Panc1 (cell line): ENCODE measurements around the gene PPM1N. TPM values are rescaled to one million over a fixed set of nuclear protein-coding genes. Genes with fewer than 3 reads are reported as not detected.
A peak's percentile ranks its signal among the peaks of the same experiment; 100 is the strongest.

Experiments used
- ATAC-seq: fragments of 200-7000 bp; cut with Tn5 transposase; 2 replicates; pipeline ENCODE4 v1.9.1; 2020; ENCODE audit warnings: mild to moderate bottlenecking, moderate library complexity
- BruUV-seq: library from RNA; stranded (reverse); fragments of 400-500 nt; replicated peaks from 2 replicates; lab custom pipeline; 2021; lab: Mats Ljungman, UMichigan
- CTCF ChIA-PET: fragments of 300-600 bp; sonication (Branson Sonifier 250); formaldehyde crosslinking; loops from one replicate; lab custom pipeline; 2022; ENCODE audit warnings: antibody characterized with exemption; lab: Charles Lee
- POLR2A ChIA-PET: fragments of 300-600 bp; sonication (Branson Sonifier 250); formaldehyde crosslinking; loops from one replicate; lab custom pipeline; 2022; ENCODE audit warnings: antibody characterized with exemption; lab: Charles Lee
- DNase-seq: peaks from one replicate; pipeline ENCODE4 v3.0.0-alpha.2; 2010; ENCODE audit warnings: low read depth, low spot score
- H3K27ac ChIP-seq: 2 replicates; pipeline ENCODE4 v1.5.1; 2011; ENCODE audit warnings: mild to moderate bottlenecking, low read length, inconsistent platforms
- H3K27me3 ChIP-seq: fragments of 200-500 bp; sonication (Bioruptor generic); 2 replicates; pipeline ENCODE4 v1.6.0; 2014; ENCODE audit warnings: low read length, inconsistent platforms; ENCODE audit not compliant: control insufficient read depth, insufficient read depth
- H3K36me3 ChIP-seq: fragments of 200-500 bp; sonication (Bioruptor generic); 2 replicates; pipeline ENCODE4 v1.5.1; 2014; ENCODE audit warnings: inconsistent platforms, mild to moderate bottlenecking, low read length, moderate library complexity; ENCODE audit not compliant: control insufficient read depth, insufficient read depth
- H3K4me1 ChIP-seq: 2 replicates; pipeline ENCODE4 v1.5.1; 2011; ENCODE audit warnings: inconsistent platforms, mild to moderate bottlenecking, low read length, moderate library complexity; ENCODE audit not compliant: control insufficient read depth, insufficient read depth
- H3K4me3 ChIP-seq, 2 experiments: 2 replicates each; pipeline ENCODE4 v1.5.1; 2011 to 2012; ENCODE audit warnings: low read depth in 2 of 2, low read length in 2 of 2, mild to moderate bottlenecking in 2 of 2, inconsistent platforms in 1 of 2, moderate library complexity in 1 of 2
- H3K9me3 ChIP-seq: fragments of 200-500 bp; sonication (Bioruptor generic); 2 replicates; pipeline ENCODE4 v1.5.1; 2014; ENCODE audit warnings: low read depth, mild to moderate bottlenecking, inconsistent platforms, low read length, moderate library complexity; ENCODE audit not compliant: control insufficient read depth, insufficient read depth
- POLR2AphosphoS5 ChIP-seq: IDR thresholded peaks from 2 replicates; pipeline ENCODE4 v1.6.1; 2012; ENCODE audit warnings: mild to moderate bottlenecking, low read depth, low read length, moderate library complexity
- SIN3A ChIP-seq: IDR thresholded peaks from 2 replicates; pipeline ENCODE4 v1.6.1; 2012; ENCODE audit warnings: low read depth, mild to moderate bottlenecking, low read length, moderate library complexity, borderline replicate concordance; ENCODE audit not compliant: insufficient read depth
- TCF7L2 ChIP-seq: IDR thresholded peaks from 2 replicates; pipeline ENCODE4 v1.6.1; 2011; ENCODE audit warnings: mild to moderate bottlenecking, low read depth, low read length, inconsistent platforms
- in situ Hi-C: cut with HindIII; loops from 2 replicates; pipeline ENCODE4 v1.10.0; 2016; ENCODE audit warnings: low sequenced_read_pairs, low pct_unique_long_range_greater_than_20kb
- intact Hi-C: fragments of 100-400 bp; cut with micrococcal nuclease; formaldehyde crosslinking; loops from one replicate; pipeline ENCODE4 v1.10.0; 2022; ENCODE audit not compliant: unreplicated experiment
- total RNA-seq: library from RNA; stranded (reverse); gene quantifications from one replicate; pipeline ENCODE4 v1.2.1, GENCODE V29; 2021; ENCODE audit not compliant: unreplicated experiment
- TF ChIP-seq, protein P1 (sequence below): fragments of 450-650 bp; IDR thresholded peaks from 2 replicates; pipeline ENCODE4 v1.5.1; 2017; ENCODE audit warnings: mild to moderate bottlenecking
- TF ChIP-seq, protein P2 (sequence below), 2 experiments: IDR thresholded peaks; 2 replicates each; pipeline ENCODE4 v1.6.1; 2011 to 2012; ENCODE audit warnings: low read depth in 2 of 2, control low read depth in 1 of 2, low read length in 1 of 2, mild to moderate bottlenecking in 1 of 2, moderate library complexity in 1 of 2; ENCODE audit not compliant: insufficient read depth in 1 of 2

PPM1N gene
- total RNA-seq, 1 experiment from 2014 or later, result 3.3 TPM

DNA sequence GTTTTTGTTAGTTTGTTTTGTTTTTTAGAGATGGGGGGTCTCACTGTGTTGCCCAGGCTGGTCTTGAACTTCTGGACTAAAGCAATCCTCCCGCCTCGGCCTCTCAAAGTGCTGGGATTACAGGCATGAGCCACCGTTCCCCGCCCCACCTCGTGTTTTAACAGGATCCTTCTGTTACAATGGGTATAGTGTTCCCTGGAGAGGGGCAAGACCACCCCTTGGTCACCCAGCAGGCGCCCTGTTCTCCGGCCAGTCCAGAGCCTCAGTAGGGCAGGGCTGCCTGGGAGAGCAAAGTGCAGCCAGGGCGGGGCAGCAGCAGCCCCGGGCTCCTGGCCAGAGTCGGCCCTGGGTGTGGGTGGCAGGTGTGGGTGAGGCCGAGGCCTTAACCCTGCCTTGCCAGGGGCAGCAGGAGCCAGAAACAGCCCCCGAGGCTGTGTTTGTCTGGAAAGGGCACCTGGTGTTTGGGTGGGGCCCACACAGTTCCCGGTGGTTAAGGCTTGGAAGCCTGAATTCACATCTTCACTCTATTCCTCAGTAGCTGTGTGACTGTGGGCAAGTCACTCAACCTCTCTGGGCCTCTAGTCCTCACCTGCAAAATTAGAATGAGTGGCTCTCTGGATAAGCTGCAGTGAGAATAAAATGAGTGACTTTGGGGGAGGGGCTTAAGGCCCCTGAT is 16.3 kb downstream of the PPM1N start:
- POLR2A ChIA-PET, result no interaction called here
- BruUV-seq, result no TSS peak
- ATAC-seq, result 0 out of 2 replicates have a peak, but pooled peaks have one; percentile 36
- TF ChIP-seq POLR2AphosphoS5 (no peak), TCF7L2 (no peak), SIN3A (no peak)
- TF ChIP-seq, protein P1, sequence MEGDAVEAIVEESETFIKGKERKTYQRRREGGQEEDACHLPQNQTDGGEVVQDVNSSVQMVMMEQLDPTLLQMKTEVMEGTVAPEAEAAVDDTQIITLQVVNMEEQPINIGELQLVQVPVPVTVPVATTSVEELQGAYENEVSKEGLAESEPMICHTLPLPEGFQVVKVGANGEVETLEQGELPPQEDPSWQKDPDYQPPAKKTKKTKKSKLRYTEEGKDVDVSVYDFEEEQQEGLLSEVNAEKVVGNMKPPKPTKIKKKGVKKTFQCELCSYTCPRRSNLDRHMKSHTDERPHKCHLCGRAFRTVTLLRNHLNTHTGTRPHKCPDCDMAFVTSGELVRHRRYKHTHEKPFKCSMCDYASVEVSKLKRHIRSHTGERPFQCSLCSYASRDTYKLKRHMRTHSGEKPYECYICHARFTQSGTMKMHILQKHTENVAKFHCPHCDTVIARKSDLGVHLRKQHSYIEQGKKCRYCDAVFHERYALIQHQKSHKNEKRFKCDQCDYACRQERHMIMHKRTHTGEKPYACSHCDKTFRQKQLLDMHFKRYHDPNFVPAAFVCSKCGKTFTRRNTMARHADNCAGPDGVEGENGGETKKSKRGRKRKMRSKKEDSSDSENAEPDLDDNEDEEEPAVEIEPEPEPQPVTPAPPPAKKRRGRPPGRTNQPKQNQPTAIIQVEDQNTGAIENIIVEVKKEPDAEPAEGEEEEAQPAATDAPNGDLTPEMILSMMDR, result no peak
- TF ChIP-seq, protein P2, sequence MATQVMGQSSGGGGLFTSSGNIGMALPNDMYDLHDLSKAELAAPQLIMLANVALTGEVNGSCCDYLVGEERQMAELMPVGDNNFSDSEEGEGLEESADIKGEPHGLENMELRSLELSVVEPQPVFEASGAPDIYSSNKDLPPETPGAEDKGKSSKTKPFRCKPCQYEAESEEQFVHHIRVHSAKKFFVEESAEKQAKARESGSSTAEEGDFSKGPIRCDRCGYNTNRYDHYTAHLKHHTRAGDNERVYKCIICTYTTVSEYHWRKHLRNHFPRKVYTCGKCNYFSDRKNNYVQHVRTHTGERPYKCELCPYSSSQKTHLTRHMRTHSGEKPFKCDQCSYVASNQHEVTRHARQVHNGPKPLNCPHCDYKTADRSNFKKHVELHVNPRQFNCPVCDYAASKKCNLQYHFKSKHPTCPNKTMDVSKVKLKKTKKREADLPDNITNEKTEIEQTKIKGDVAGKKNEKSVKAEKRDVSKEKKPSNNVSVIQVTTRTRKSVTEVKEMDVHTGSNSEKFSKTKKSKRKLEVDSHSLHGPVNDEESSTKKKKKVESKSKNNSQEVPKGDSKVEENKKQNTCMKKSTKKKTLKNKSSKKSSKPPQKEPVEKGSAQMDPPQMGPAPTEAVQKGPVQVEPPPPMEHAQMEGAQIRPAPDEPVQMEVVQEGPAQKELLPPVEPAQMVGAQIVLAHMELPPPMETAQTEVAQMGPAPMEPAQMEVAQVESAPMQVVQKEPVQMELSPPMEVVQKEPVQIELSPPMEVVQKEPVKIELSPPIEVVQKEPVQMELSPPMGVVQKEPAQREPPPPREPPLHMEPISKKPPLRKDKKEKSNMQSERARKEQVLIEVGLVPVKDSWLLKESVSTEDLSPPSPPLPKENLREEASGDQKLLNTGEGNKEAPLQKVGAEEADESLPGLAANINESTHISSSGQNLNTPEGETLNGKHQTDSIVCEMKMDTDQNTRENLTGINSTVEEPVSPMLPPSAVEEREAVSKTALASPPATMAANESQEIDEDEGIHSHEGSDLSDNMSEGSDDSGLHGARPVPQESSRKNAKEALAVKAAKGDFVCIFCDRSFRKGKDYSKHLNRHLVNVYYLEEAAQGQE (IDR thresholded peaks at IDR 0.05; ENCODE audit: insufficient read depth in 1 of 2, low read depth in 2 of 2, low read length in 1 of 2), result no peak
- H3K4me3 ChIP-seq, result no peak overlapping the region
- H3K27ac ChIP-seq, result peak overlapping the region; percentile 17; the same call in 1 of the 2 replicates
- no peaks in the 10 kb centered on the region for H3K9me3 ChIP-seq
- CTCF ChIA-PET, result no interaction called here
- peaks cover 28% of the 10 kb centered on the region for H3K4me1 ChIP-seq
- DNase-seq, result no peak
- intact Hi-C loops, result no loop called here
- no peaks in the 10 kb centered on the region; the same call in 1 of the 2 replicates for H3K36me3 ChIP-seq
- in situ Hi-C loops, result no loop called here
- H3K27me3 ChIP-seq, result no peaks in the 10 kb centered on the region

DNA sequence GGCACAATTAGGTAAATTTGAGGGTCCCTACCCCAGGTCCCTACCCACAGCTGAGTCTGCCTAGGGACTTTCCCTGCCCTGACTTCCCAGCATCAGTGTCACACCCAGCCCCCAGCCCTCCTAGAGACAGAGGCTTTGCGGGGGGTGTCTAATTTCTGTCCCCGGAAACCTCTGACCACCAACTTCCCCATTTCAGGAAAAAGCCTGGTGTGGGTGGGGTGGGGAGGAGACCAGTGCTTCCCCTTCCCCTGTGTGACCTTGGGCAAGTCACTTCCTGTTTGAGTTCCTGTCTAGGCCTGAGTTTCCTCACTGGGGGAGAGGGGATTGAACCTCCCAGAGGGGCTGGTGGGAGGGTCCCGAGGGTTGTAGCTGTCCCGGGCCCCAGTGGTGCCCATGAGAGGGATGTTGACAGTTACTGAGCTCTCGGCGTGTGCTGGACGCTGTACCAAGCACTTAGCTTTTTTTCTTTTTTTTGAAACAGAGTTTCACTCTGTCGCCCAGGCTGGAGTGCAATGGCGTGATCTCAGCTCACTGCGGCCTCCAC is 16.9 kb downstream of the PPM1N start:
- CTCF ChIA-PET, result no interaction called here
- ATAC-seq (no peak), DNase-seq (no peak)
- Histone ChIP-seq H3K9me3 (no peaks in the 10 kb centered on the region), H3K4me3 (no peak overlapping the region), H3K36me3 (no peaks in the 10 kb centered on the region; the same call in 1 of the 2 replicates), H3K4me1 (peaks cover 27% of the 10 kb centered on the region), H3K27me3 (no peaks in the 10 kb centered on the region), H3K27ac (peak overlapping the region; percentile 8; the same call in 1 of the 2 replicates)
- TF ChIP-seq, protein P2 (IDR thresholded peaks at IDR 0.05; ENCODE audit: insufficient read depth in 1 of 2, low read depth in 2 of 2, low read length in 1 of 2), result no peak
- TF ChIP-seq, protein P1, result no peak
- TF ChIP-seq POLR2AphosphoS5, result no peak
- TF ChIP-seq SIN3A, result no peak
- no peak for TF ChIP-seq TCF7L2
- POLR2A ChIA-PET, result no interaction called here
- intact Hi-C loops, result no loop called here
- no TSS peak for BruUV-seq
- in situ Hi-C loops, result no loop called here
